ENCODE data around the gene PRSS2.

The PRSS2 gene

GRCh38 chr7:142805350-142806021 lies 34.7 kb downstream of the PRSS2 start:
- DNase-seq, result no peak

GRCh38 chr7:142806022-142806356 lies 35.2 kb downstream of the PRSS2 start:
- no peak for DNase-seq

GRCh38 chr7:142806957-142807356 lies 36.2 kb downstream of the PRSS2 start:
- no peak for DNase-seq

- no peak for DNase-seq
Observed at GRCh38 chr7:142807855-142808460, 37.2 kb downstream of the PRSS2 start.

- DNase-seq, result no peak
Observed at GRCh38 chr7:142808461-142808801, 37.7 kb downstream of the PRSS2 start.

- DNase-seq, result no peak
Observed at GRCh38 chr7:142808802-142809583, 38.2 kb downstream of the PRSS2 start.

GRCh38 chr7:142809671-142810070 lies 38.9 kb downstream of the PRSS2 start:
- DNase-seq, result no peak

GRCh38 chr7:142811154-142811737 lies 40.5 kb downstream of the PRSS2 start:
- peak in 1 of 2 experiments; percentile 25 for DNase-seq

- DNase-seq, result no peak
Observed at GRCh38 chr7:142812437-142813215, 41.9 kb downstream of the PRSS2 start.

- DNase-seq, result peak in 1 of 2 experiments; percentile 30
Observed at GRCh38 chr7:142813226-142813625, 42.5 kb downstream of the PRSS2 start.

- no peak for DNase-seq
Observed at GRCh38 chr7:142813699-142814098, 42.9 kb downstream of the PRSS2 start.

GRCh38 chr7:142814451-142814850 lies 43.7 kb downstream of the PRSS2 start:
- no peak for DNase-seq

- DNase-seq, result no peak
Observed at GRCh38 chr7:142815134-142815533, 44.4 kb downstream of the PRSS2 start.

GRCh38 chr7:142817506-142817905 lies 46.7 kb downstream of the PRSS2 start:
- DNase-seq, result no peak

- DNase-seq, result no peak
Observed at GRCh38 chr7:142819530-142819929, 48.8 kb downstream of the PRSS2 start.

GRCh38 chr7:142822714-142823113 lies 51.9 kb downstream of the PRSS2 start:
- no peak for DNase-seq
